ENCODE results near the gene BRINP2. TPM values are rescaled to one million over a fixed set of nuclear protein-coding genes. Genes with fewer than 3 reads are reported as not detected.

BRINP2 gene
- total and polyA plus RNA-seq, 2 of the 13 experiments (the other 11 are each of a cell fraction or from before 2014, with no cell fraction given) = 0.08 to 0.20 TPM

GRCh38 chr1:177247623-177248176 lies 76.9 kb downstream of the BRINP2 start:
- Histone ChIP-seq H3K9me3 (ENCODE audit: low read length) (no peaks in the 10 kb centered on the region), H2AFZ (ENCODE audit: low read length) (no peak overlapping the region), H4K20me1 (ENCODE audit: insufficient read depth, low read length) (no peaks in the 10 kb centered on the region), H3K27me3 (ENCODE audit: control insufficient read depth in 1 of 2, insufficient read depth in 2 of 2, low read length in 2 of 2) (no peaks in the 10 kb centered on the region; a peak in 1 of 5 replicates), H3K36me3 (replicated peaks in 1 of 2; ENCODE audit: control insufficient read depth in 1 of 2, insufficient read depth in 2 of 2, low read length in 2 of 2) (no peaks in the 10 kb centered on the region), H3K27ac (ENCODE audit: extremely low read length, insufficient read depth, low read length) (no peak overlapping the region), H3K4me1 (ENCODE audit: insufficient read depth, low read length) (no peaks in the 10 kb centered on the region), H3K9ac (ENCODE audit: insufficient read depth, low read depth, low read length) (no peak overlapping the region), H3K4me3 (replicated peaks in 1 of 3; ENCODE audit: insufficient read depth in 1 of 3, low read depth in 2 of 3, low read length in 3 of 3) (no peak overlapping the region), H3K4me2 (ENCODE audit: low read depth, low read length) (no peak overlapping the region), H3K79me2 (ENCODE audit: insufficient read depth, low read length) (no peaks in the 10 kb centered on the region)
- in situ Hi-C loops (cut with HindIII; ENCODE audit: extremely low pct_ligation_motif_present, low pct_unique_long_range_greater_than_20kb) (no loop called here), intact Hi-C loops (cut with micrococcal nuclease; ENCODE audit: unreplicated experiment) (no loop called here)
- no TSS peak for BruUV-seq (replicated peaks)
- ATAC-seq = no peak
- DNase-seq (ENCODE audit: low spot score) = no peak
- ChIA-PET CTCF (ENCODE audit: low intra/inter-chr PET ratio, low total read pairs) (no interaction called here), POLR2A (no interaction called here)
- 19% methylated on average over 9 of the region's 9 CpGs for WGBS (ENCODE audit: low lambda C conversion rate)
- FAIRE-seq = no peak
- TF ChIP-seq ETV5 (CRISPR knock-in tag; IDR thresholded peaks at IDR 0.05; ENCODE audit: borderline replicate concordance) = no peak
- TF ChIP-seq ZNF510 (CRISPR knock-in tag; IDR thresholded peaks at IDR 0.05; ENCODE audit: low read depth) = no peak
- TF ChIP-seq, protein P1, sequence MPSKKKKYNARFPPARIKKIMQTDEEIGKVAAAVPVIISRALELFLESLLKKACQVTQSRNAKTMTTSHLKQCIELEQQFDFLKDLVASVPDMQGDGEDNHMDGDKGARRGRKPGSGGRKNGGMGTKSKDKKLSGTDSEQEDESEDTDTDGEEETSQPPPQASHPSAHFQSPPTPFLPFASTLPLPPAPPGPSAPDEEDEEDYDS (CRISPR knock-in tag; IDR thresholded peaks at IDR 0.05) = no peak
- TF ChIP-seq MYC (CRISPR knock-in tag; IDR thresholded peaks at IDR 0.05; ENCODE audit: borderline replicate concordance) = no peak
- no peak for TF ChIP-seq ZNF780A (CRISPR knock-in tag; IDR thresholded peaks at IDR 0.05)
- TF ChIP-seq SMARCC2 (IDR thresholded peaks at IDR 0.05) = no peak
- no peak for TF ChIP-seq HDAC6 (IDR thresholded peaks at IDR 0.05; ENCODE audit: low read depth, low read length)
- no peak for TF ChIP-seq ZNF264 (CRISPR knock-in tag; IDR thresholded peaks at IDR 0.05)

GRCh38 chr1:177248258-177248657 lies 77.5 kb downstream of the BRINP2 start:
- ChIA-PET CTCF (ENCODE audit: low intra/inter-chr PET ratio, low total read pairs) (no interaction called here), POLR2A (no interaction called here)
- Histone ChIP-seq H3K27ac (ENCODE audit: extremely low read length, insufficient read depth, low read length) (no peak overlapping the region), H3K9ac (ENCODE audit: insufficient read depth, low read depth, low read length) (no peak overlapping the region), H3K4me3 (replicated peaks in 1 of 3; ENCODE audit: insufficient read depth in 1 of 3, low read depth in 2 of 3, low read length in 3 of 3) (no peak overlapping the region), H2AFZ (ENCODE audit: low read length) (no peak overlapping the region), H3K9me3 (ENCODE audit: low read length) (no peaks in the 10 kb centered on the region), H3K4me1 (ENCODE audit: insufficient read depth, low read length) (no peaks in the 10 kb centered on the region), H3K79me2 (ENCODE audit: insufficient read depth, low read length) (no peaks in the 10 kb centered on the region), H3K27me3 (ENCODE audit: control insufficient read depth in 1 of 2, insufficient read depth in 2 of 2, low read length in 2 of 2) (no peaks in the 10 kb centered on the region; a peak in 1 of 5 replicates), H3K36me3 (replicated peaks in 1 of 2; ENCODE audit: control insufficient read depth in 1 of 2, insufficient read depth in 2 of 2, low read length in 2 of 2) (no peaks in the 10 kb centered on the region), H4K20me1 (ENCODE audit: insufficient read depth, low read length) (no peaks in the 10 kb centered on the region), H3K4me2 (ENCODE audit: low read depth, low read length) (no peak overlapping the region)
- intact Hi-C loops (cut with micrococcal nuclease; ENCODE audit: unreplicated experiment) = no loop called here
- 0% methylated on average over 5 of the region's 5 CpGs for WGBS (ENCODE audit: low lambda C conversion rate)
- in situ Hi-C loops (cut with HindIII; ENCODE audit: extremely low pct_ligation_motif_present, low pct_unique_long_range_greater_than_20kb) = no loop called here
- FAIRE-seq = no peak
- no peak for ATAC-seq
- DNase-seq (ENCODE audit: low spot score) = no peak
- BruUV-seq (replicated peaks) = no TSS peak
- TF ChIP-seq HMG20A (CRISPR knock-in tag; IDR thresholded peaks at IDR 0.05; ENCODE audit: borderline replicate concordance) (no peak), KMT2B (CRISPR knock-in tag; IDR thresholded peaks at IDR 0.05) (no peak), WIZ (CRISPR knock-in tag; IDR thresholded peaks at IDR 0.05) (no peak), AKAP8 (CRISPR knock-in tag; IDR thresholded peaks at IDR 0.05) (no peak), FOXK1 (CRISPR knock-in tag; IDR thresholded peaks at IDR 0.05; ENCODE audit: borderline replicate concordance, low read depth) (no peak), ZC3H13 (CRISPR knock-in tag; IDR thresholded peaks at IDR 0.05) (no peak), XRCC5 (optimal IDR thresholded peaks at IDR 0.05; ENCODE audit: low read length) (no peak), CBFB (CRISPR knock-in tag; IDR thresholded peaks at IDR 0.05) (no peak), BCLAF1 (IDR thresholded peaks at IDR 0.05) (no peak), ZNF782 (CRISPR knock-in tag; IDR thresholded peaks at IDR 0.05; ENCODE audit: borderline replicate concordance) (no peak), TBX3 (IDR thresholded peaks at IDR 0.05; ENCODE audit: borderline replicate concordance) (no peak)
